ENCODE measurements around the gene PNPLA3.

DNA sequence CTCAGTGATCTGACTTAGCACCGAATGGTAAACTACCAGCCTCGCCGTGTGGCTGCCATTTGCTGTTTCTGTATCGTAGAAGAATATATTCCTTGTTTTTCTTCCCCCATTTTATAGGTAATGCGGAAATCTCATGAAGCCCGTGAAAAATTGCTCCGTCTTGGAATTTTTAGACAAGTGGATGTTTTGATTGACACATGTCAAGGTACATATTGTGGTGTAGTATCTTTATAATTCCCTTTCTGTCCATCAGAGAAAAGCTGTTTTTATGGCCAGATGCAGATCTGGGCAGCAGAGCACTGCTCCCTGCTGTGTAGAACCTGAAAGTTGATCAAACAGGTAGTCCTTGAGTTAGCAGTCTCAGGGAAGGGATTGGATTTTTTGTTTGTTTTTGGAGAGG, 45.0 kb downstream of the PNPLA3 start:
- TF ChIP-seq, protein P1, sequence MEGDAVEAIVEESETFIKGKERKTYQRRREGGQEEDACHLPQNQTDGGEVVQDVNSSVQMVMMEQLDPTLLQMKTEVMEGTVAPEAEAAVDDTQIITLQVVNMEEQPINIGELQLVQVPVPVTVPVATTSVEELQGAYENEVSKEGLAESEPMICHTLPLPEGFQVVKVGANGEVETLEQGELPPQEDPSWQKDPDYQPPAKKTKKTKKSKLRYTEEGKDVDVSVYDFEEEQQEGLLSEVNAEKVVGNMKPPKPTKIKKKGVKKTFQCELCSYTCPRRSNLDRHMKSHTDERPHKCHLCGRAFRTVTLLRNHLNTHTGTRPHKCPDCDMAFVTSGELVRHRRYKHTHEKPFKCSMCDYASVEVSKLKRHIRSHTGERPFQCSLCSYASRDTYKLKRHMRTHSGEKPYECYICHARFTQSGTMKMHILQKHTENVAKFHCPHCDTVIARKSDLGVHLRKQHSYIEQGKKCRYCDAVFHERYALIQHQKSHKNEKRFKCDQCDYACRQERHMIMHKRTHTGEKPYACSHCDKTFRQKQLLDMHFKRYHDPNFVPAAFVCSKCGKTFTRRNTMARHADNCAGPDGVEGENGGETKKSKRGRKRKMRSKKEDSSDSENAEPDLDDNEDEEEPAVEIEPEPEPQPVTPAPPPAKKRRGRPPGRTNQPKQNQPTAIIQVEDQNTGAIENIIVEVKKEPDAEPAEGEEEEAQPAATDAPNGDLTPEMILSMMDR (IDR thresholded peaks at IDR 0.05): no peak
- no peak for TF ChIP-seq POLR2A (IDR thresholded peaks at IDR 0.05)
